GM13977 (cell line): ENCODE measurements around the gene ECE2.

Experiments
- DNase-seq: peaks from one replicate; pipeline ENCODE4 v3.0.0; 2012; ENCODE audit warnings: low spot score
- in situ Hi-C: fragments of 300-500 bp; cut with MboI; formaldehyde crosslinking; loops from one replicate; pipeline ENCODE4 v1.12.0; 2022; ENCODE audit warnings: low sequenced_read_pairs, low pct_unique_long_range_greater_than_20kb, mixed read lengths, inconsistent platforms; ENCODE audit not compliant: unreplicated experiment
- TF ChIP-seq, protein P1 (sequence below): IDR thresholded peaks from 2 replicates; pipeline ENCODE4 v1.5.1; 2012; ENCODE audit warnings: mild to moderate bottlenecking, control low read depth; ENCODE audit not compliant: insufficient read depth; ENCODE audit errors: extremely low read depth, missing control alignments

ECE2 gene

DNA sequence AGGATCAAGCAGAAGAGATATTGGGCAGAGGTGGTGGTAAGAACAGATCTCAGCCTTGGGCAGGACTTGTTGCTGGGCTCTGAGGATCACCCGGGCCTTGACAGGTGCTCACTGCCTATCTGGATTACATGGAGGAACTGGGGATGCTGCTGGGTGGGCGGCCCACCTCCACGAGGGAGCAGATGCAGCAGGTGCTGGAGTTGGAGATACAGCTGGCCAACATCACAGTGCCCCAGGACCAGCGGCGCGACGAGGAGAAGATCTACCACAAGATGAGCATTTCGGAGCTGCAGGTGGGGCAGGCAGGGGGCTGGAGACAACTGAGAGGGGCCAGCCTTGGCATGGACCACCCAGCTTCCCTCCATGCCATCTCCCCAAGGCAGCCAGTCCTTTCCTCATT is 7.9 kb downstream of the ECE2 start:
- DNase-seq = no peak
- TF ChIP-seq, protein P1, sequence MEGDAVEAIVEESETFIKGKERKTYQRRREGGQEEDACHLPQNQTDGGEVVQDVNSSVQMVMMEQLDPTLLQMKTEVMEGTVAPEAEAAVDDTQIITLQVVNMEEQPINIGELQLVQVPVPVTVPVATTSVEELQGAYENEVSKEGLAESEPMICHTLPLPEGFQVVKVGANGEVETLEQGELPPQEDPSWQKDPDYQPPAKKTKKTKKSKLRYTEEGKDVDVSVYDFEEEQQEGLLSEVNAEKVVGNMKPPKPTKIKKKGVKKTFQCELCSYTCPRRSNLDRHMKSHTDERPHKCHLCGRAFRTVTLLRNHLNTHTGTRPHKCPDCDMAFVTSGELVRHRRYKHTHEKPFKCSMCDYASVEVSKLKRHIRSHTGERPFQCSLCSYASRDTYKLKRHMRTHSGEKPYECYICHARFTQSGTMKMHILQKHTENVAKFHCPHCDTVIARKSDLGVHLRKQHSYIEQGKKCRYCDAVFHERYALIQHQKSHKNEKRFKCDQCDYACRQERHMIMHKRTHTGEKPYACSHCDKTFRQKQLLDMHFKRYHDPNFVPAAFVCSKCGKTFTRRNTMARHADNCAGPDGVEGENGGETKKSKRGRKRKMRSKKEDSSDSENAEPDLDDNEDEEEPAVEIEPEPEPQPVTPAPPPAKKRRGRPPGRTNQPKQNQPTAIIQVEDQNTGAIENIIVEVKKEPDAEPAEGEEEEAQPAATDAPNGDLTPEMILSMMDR = no peak
- in situ Hi-C loops = no loop called here

DNA sequence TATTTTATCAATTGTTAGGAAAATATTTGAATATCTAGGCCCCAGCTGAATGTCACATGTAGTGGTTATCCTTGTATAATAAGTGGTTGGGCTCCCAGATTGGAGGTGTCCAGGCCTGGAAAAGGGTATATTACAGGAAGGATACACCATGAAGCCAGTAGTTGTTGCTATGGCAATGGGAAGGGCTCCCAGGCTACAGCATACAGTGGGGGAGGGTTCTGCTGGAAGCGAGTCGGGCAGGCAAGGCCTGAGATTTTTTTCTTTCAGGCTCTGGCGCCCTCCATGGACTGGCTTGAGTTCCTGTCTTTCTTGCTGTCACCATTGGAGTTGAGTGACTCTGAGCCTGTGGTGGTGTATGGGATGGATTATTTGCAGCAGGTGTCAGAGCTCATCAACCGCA is 8.9 kb downstream of the ECE2 start:
- peak; percentile 49 for DNase-seq
- in situ Hi-C loops = no loop called here
- TF ChIP-seq, protein P1 = peak; percentile 35

DNA sequence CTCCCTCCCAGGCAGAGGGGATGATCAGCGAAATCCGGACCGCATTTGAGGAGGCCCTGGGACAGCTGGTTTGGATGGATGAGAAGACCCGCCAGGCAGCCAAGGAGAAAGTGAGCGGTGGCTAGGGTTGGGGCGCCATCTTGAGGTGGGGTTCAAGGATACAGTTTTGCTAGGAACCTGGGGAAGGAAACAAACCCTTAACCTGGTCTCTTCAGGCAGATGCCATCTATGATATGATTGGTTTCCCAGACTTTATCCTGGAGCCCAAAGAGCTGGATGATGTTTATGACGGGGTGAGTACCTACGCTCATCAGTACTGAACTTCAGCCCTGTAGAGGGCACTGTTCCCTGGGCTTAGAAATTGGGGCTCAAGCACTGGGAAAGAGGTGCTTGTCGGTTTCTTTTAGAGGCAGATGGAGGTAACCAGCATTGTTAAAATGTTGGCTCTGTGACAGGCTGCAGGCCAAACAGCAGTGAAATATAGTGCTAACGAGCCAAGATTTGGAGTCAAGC is 13.7 kb downstream of the ECE2 start:
- TF ChIP-seq, protein P1 = peak; percentile 56
- DNase-seq = peak; percentile 86
- in situ Hi-C loops = no loop called here

DNA sequence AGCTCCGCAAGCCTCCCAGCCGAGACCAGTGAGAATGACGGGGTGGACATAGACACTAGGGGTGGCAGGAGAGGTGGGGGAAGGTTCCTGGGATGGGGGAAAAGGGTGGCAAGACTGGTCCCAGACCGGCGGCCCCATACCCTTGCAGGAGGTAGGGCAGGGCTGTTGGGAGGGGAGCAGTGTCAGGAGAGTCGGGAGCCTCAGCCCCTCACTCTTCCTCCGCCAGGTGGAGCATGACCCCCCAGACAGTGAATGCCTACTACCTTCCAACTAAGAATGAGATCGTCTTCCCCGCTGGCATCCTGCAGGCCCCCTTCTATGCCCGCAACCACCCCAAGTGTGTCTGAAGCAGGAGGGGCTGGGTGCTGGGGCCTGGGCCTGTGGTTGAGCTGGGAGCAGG is 14.5 kb downstream of the ECE2 start:
- in situ Hi-C loops = no loop called here

DNA sequence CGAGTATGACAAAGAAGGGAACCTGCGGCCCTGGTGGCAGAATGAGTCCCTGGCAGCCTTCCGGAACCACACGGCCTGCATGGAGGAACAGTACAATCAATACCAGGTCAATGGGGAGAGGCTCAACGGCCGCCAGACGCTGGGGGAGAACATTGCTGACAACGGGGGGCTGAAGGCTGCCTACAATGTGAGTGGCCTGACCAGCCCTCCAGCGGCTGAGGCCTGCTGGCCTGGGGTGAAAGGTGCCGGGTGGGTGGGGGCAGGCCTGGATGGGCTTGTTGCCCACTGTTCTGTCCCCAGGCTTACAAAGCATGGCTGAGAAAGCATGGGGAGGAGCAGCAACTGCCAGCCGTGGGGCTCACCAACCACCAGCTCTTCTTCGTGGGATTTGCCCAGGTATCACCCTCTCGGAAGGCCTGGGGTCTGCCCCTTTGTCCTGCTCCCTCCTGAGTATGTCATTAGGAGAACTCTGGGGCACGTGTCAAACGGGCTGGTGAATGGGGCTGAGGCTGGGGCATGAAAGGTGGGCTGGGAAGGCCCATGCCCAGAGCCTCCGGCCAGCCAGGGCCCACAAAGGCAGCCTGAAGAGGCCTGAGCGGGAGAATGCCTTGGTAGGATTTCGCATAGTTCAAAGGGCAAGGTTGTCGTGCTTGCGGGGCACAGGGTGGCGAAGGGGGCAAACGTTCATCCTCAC is 15.4 kb downstream of the ECE2 start:
- in situ Hi-C loops = no loop called here
- TF ChIP-seq, protein P1 = no peak
- DNase-seq = peak; percentile 8

More for the DNA sequence above, 14.5 kb downstream of the ECE2 start:
- TF ChIP-seq, protein P1 = no peak
- no peak for DNase-seq

DNA sequence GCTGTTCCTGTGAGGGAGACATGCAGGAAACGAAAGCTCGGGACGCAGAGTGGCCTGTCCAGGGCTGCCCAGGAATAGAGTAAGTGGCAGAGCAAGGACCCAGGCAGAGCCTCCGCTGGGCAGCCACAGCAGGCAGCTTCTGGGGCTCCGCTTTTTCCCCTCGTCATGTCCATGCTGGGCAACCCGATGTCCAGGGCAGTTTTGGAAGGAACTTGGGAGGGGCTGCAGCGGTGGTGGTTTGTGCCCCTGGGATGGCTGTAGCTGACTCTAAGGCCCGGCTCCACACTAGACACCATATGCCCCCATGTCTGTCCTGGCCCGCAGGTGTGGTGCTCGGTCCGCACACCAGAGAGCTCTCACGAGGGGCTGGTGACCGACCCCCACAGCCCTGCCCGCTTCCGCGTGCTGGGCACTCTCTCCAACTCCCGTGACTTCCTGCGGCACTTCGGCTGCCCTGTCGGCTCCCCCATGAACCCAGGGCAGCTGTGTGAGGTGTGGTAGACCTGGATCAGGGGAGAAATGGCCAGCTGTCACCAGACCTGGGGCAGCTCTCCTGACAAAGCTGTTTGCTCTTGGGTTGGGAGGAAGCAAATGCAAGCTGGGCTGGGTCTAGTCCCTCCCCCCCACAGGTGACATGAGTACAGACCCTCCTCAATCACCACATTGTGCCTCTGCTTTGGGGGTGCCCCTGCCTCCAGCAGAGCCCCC is 16.1 kb downstream of the ECE2 start:
- in situ Hi-C loops = no loop called here
- DNase-seq = peak; percentile 2
- TF ChIP-seq, protein P1 = no peak
